Immature natural killer cell (primary cell): ENCODE results near the gene SGSM2. TPM values are rescaled to one million over a fixed set of nuclear protein-coding genes. Genes with fewer than 3 reads are reported as not detected.
"Not testable (repeated sequence)": the region's sequence is repeated elsewhere in the genome, so short reads cannot be mapped to it uniquely, and the experiment has no call there.

Experiments used
- DNase-seq, 3 donors: peaks; one replicate each; pipeline ENCODE4 v3.0.0; 2022; ENCODE audit warnings: mixed read lengths in 1 of 3
- H3K27ac Mint-ChIP-seq, 6 donors: one replicate each; pipeline ENCODE4 v1.8.0; 2020; ENCODE audit warnings: mixed read lengths in 6 of 6, mild to moderate bottlenecking in 5 of 6, inconsistent platforms in 4 of 6, moderate library complexity in 3 of 6
- H3K27me3 Mint-ChIP-seq, 3 donors: one replicate each; pipeline ENCODE4 v1.8.0; 2020 to 2021; ENCODE audit warnings: low read depth in 3 of 3, mild to moderate bottlenecking in 3 of 3, mixed read lengths in 3 of 3, moderate library complexity in 3 of 3, inconsistent platforms in 1 of 3
- H3K36me3 Mint-ChIP-seq, 3 donors: one replicate each; pipeline ENCODE4 v1.8.0; 2020; ENCODE audit warnings: mixed read lengths in 3 of 3, inconsistent platforms in 2 of 3, mild to moderate bottlenecking in 2 of 3
- H3K4me1 Mint-ChIP-seq, 2 donors: one replicate each; pipeline ENCODE4 v1.8.0; 2020; ENCODE audit warnings: inconsistent platforms in 2 of 2, mild to moderate bottlenecking in 2 of 2, mixed read lengths in 2 of 2, moderate library complexity in 1 of 2
- H3K4me3 Mint-ChIP-seq, 5 donors: one replicate each; pipeline ENCODE4 v1.8.0; 2020; ENCODE audit warnings: mild to moderate bottlenecking in 5 of 5, mixed read lengths in 5 of 5, inconsistent platforms in 3 of 5, moderate library complexity in 3 of 5
- H3K9me3 Mint-ChIP-seq, 6 donors: one replicate each; pipeline ENCODE4 v1.8.0; 2020; ENCODE audit warnings: mild to moderate bottlenecking in 6 of 6, mixed read lengths in 6 of 6, inconsistent platforms in 4 of 6, moderate library complexity in 3 of 6
- polyA plus RNA-seq, 3 donors: library from polyadenylated mRNA; unstranded; fragments of 300-500 nt; fragmentation: Illumina TruSeq; gene quantifications; one replicate each; pipeline ENCODE4 v1.2.3, GENCODE V29; 2021

The SGSM2 gene
- polyA plus RNA-seq, 3 donors from 2014 or later, result 1.6 to 8.9 (median 3.3) TPM

- not testable (repeated sequence) for H3K9me3 Mint-ChIP-seq, H3K27me3 Mint-ChIP-seq, DNase-seq, H3K4me3 Mint-ChIP-seq, H3K27ac Mint-ChIP-seq, H3K4me1 Mint-ChIP-seq
- peaks cover 3 to 10% (median 8%) of the 10 kb centered on the region in 3 donors for H3K36me3 Mint-ChIP-seq
Observed at GRCh38 chr17:2316916-2317205, 20.4 kb upstream of the SGSM2 start.

GRCh38 chr17:2317796-2318195 is 19.5 kb upstream of the SGSM2 start:
- Mint-ChIP-seq H3K36me3 (peaks cover 3 to 14% (median 8%) of the 10 kb centered on the region in 3 donors), H3K27me3 (peaks cover 0 to 2% (median 1%) of the 10 kb centered on the region in 3 donors), H3K4me3 (no peak overlapping the region), H3K4me1 (no peaks in the 10 kb centered on the region), H3K9me3 (no peaks in the 10 kb centered on the region), H3K27ac (no peak overlapping the region)
- no peak for DNase-seq

- peaks cover 13 to 20% (median 19%) of the 10 kb centered on the region in 3 donors for H3K36me3 Mint-ChIP-seq
- H3K9me3 Mint-ChIP-seq, result no peaks in the 10 kb centered on the region
- no peaks in the 10 kb centered on the region for H3K4me1 Mint-ChIP-seq
- peak overlapping the region in 1 of 6 donors; percentile 10 for H3K27ac Mint-ChIP-seq
- peaks cover 0 to 2% (median 1%) of the 10 kb centered on the region in 3 donors for H3K27me3 Mint-ChIP-seq
- no peak overlapping the region for H3K4me3 Mint-ChIP-seq
- no peak for DNase-seq
Observed at GRCh38 chr17:2319051-2319450, 18.2 kb upstream of the SGSM2 start.

- H3K27me3 Mint-ChIP-seq, result peaks cover 0 to 2% (median 1%) of the 10 kb centered on the region in 3 donors
- no peak for DNase-seq
- H3K4me1 Mint-ChIP-seq, result no peaks in the 10 kb centered on the region
- peaks cover 28% of the 10 kb centered on the region in 3 donors for H3K36me3 Mint-ChIP-seq
- no peaks in the 10 kb centered on the region for H3K9me3 Mint-ChIP-seq
- H3K27ac Mint-ChIP-seq, result no peak overlapping the region
- no peak overlapping the region for H3K4me3 Mint-ChIP-seq
Observed at GRCh38 chr17:2321399-2321798, 15.9 kb upstream of the SGSM2 start.

GRCh38 chr17:2323629-2324314 is 13.5 kb upstream of the SGSM2 start:
- H3K4me3 Mint-ChIP-seq, result no peak overlapping the region
- peaks cover 0 to 1% (median under 1%) of the 10 kb centered on the region in 3 donors for H3K27me3 Mint-ChIP-seq
- peaks cover 31 to 33% (median 32%) of the 10 kb centered on the region in 3 donors for H3K36me3 Mint-ChIP-seq
- H3K27ac Mint-ChIP-seq, result no peak overlapping the region
- no peaks in the 10 kb centered on the region for H3K9me3 Mint-ChIP-seq
- DNase-seq, result no peak
- no peaks in the 10 kb centered on the region for H3K4me1 Mint-ChIP-seq

GRCh38 chr17:2331303-2331702 is 6.0 kb upstream of the SGSM2 start:
- DNase-seq, result no peak
- H3K27ac Mint-ChIP-seq, result no peak overlapping the region
- H3K4me1 Mint-ChIP-seq, result peaks cover 14 to 16% of the 10 kb centered on the region in 2 donors
- H3K4me3 Mint-ChIP-seq, result no peak overlapping the region
- no peaks in the 10 kb centered on the region for H3K9me3 Mint-ChIP-seq
- H3K36me3 Mint-ChIP-seq, result peaks cover 16 to 24% (median 18%) of the 10 kb centered on the region in 3 donors
- no peaks in the 10 kb centered on the region for H3K27me3 Mint-ChIP-seq

- Mint-ChIP-seq H3K27ac (peak overlapping the region; percentile 87 to 97 (median 92)), H3K27me3 (peaks cover 0 to 4% (median 3%) of the 10 kb centered on the region in 3 donors), H3K4me3 (peak overlapping the region; percentile 97 to 99 (median 99)), H3K36me3 (peaks cover 0 to 11% (median 10%) of the 10 kb centered on the region in 3 donors), H3K4me1 (peaks cover 25 to 27% of the 10 kb centered on the region in 2 donors), H3K9me3 (no peaks in the 10 kb centered on the region)
- DNase-seq, result no peak
Observed at GRCh38 chr17:2335726-2336214, 1.5 kb upstream of the SGSM2 start.

GRCh38 chr17:2336215-2336851 is 968 bp upstream of the SGSM2 start, which contains the start of gene TSR1:
TSR1 (minus strand) TSS chr17:2336457; CDS start chr17:2336427, 30 bp downstream.
- Mint-ChIP-seq H3K36me3 (peaks cover 0 to 11% (median 10%) of the 10 kb centered on the region in 3 donors), H3K27ac (peak within 1 kb of the TSS; percentile 87 to 97 (median 92)), H3K9me3 (no peaks in the 10 kb centered on the region), H3K4me3 (peak within 1 kb of the TSS; percentile 97 to 99 (median 99)), H3K4me1 (peaks cover 25 to 27% of the 10 kb centered on the region in 2 donors), H3K27me3 (peaks cover 0 to 4% (median 3%) of the 10 kb centered on the region in 3 donors)
- DNase-seq, result peak; percentile 83 to 85 (median 83)

- H3K4me3 Mint-ChIP-seq, result peak overlapping the region; percentile 83 to 99 (median 87)
- H3K36me3 Mint-ChIP-seq, result peaks cover 0 to 15% (median 10%) of the 10 kb centered on the region in 3 donors
- no peaks in the 10 kb centered on the region for H3K9me3 Mint-ChIP-seq
- peaks cover 0 to 4% (median 3%) of the 10 kb centered on the region in 3 donors for H3K27me3 Mint-ChIP-seq
- peaks cover 25 to 27% of the 10 kb centered on the region in 2 donors for H3K4me1 Mint-ChIP-seq
- peak; percentile 56 to 62 (median 60) for DNase-seq
- peak overlapping the region in 5 of 6 donors; percentile 23 to 90 (median 74) for H3K27ac Mint-ChIP-seq
Observed at GRCh38 chr17:2337544-2338314, 428 bp downstream of the SGSM2 start.

GRCh38 chr17:2338315-2338657 is 985 bp downstream of the SGSM2 start:
- H3K9me3 Mint-ChIP-seq, result no peaks in the 10 kb centered on the region
- H3K4me3 Mint-ChIP-seq, result peak overlapping the region; percentile 83 to 87 (median 85)
- peaks cover 25 to 27% of the 10 kb centered on the region in 2 donors for H3K4me1 Mint-ChIP-seq
- peaks cover 0 to 4% (median 3%) of the 10 kb centered on the region in 3 donors for H3K27me3 Mint-ChIP-seq
- H3K27ac Mint-ChIP-seq, result peak overlapping the region; percentile 23 to 90 (median 80)
- no peak for DNase-seq
- H3K36me3 Mint-ChIP-seq, result peaks cover 0 to 15% (median 10%) of the 10 kb centered on the region in 3 donors

- Mint-ChIP-seq H3K4me3 (no peak overlapping the region), H3K36me3 (peaks cover 0 to 8% (median 5%) of the 10 kb centered on the region in 3 donors), H3K27ac (no peak overlapping the region), H3K9me3 (no peaks in the 10 kb centered on the region), H3K4me1 (peaks cover 3 to 4% of the 10 kb centered on the region in 2 donors), H3K27me3 (peaks cover 0 to 3% (median 2%) of the 10 kb centered on the region in 3 donors)
- DNase-seq, result no peak
Observed at GRCh38 chr17:2343421-2343820, 6.1 kb downstream of the SGSM2 start.

GRCh38 chr17:2344528-2344927 is 7.2 kb downstream of the SGSM2 start:
- H3K4me1 Mint-ChIP-seq, result peaks cover 0 to 3% of the 10 kb centered on the region in 2 donors
- peaks cover 0 to 8% (median 5%) of the 10 kb centered on the region in 3 donors for H3K36me3 Mint-ChIP-seq
- DNase-seq, result no peak
- H3K27me3 Mint-ChIP-seq, result peaks cover 0 to 2% (median 2%) of the 10 kb centered on the region in 3 donors
- H3K27ac Mint-ChIP-seq, result no peak overlapping the region
- H3K4me3 Mint-ChIP-seq, result no peak overlapping the region
- no peaks in the 10 kb centered on the region for H3K9me3 Mint-ChIP-seq

- Mint-ChIP-seq H3K4me1 (no peaks in the 10 kb centered on the region), H3K4me3 (no peak overlapping the region), H3K9me3 (no peaks in the 10 kb centered on the region), H3K36me3 (peaks cover 0 to 8% (median 5%) of the 10 kb centered on the region in 3 donors), H3K27me3 (peaks cover 0 to 4% (median 2%) of the 10 kb centered on the region in 3 donors), H3K27ac (no peak overlapping the region)
- DNase-seq, result no peak
Observed at GRCh38 chr17:2346475-2346874, 9.2 kb downstream of the SGSM2 start.
